ENCODE data around the gene TRAK2.

- TF ChIP-seq EZH2 (IDR thresholded peaks at IDR 0.05; ENCODE audit: low read length, unreplicated experiment): no peak
- TF ChIP-seq CTCF (conservative IDR thresholded peaks at IDR 0.05; ENCODE audit: low read depth, low read length): no peak
Measured at GRCh38 chr2:201396595-201396994, 54.7 kb downstream of the TRAK2 start.
